Measurements from ENCODE around the gene ZBTB7C. TPM values are rescaled to one million over a fixed set of nuclear protein-coding genes. Genes with fewer than 3 reads are reported as not detected.

ZBTB7C gene
- total RNA-seq, 1 experiment from 2014 or later = not detected

DNA sequence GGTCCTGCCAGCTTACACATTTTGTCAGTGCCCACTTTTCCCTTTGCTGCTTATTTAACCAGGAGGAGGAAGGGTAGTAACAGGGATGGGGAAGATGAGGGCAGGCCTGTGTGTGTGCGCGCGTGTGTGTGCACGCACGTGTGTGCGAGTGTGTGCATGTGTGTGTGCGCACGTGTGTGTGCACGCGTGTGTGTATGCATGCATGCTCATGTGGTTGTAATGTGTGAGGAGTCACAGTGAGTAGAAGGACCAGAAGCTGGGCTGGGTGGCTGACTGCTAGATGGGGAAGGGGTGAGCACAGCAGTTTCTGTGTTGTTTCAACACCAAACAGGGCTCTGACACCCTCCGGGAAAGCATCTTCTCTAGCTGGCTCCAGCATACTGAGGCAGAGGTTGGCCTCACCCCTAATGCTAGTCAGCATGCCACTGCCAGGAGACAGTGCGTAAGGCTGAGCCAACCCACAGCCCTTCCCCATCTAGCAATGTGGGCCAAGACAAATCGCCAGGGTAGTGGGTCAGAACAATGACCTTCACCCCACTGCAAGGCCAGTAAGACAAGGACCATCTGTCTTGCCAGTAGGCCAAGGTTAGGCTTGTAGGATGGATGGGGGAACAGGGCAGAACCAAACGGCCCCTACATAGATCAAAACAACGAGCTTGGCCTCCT, 260.0 kb downstream of the ZBTB7C start:
- Histone ChIP-seq H3K27me3 (no peaks in the 10 kb centered on the region), H3K4me3 (no peak overlapping the region), H3K4me1 (no peaks in the 10 kb centered on the region), H3K36me3 (no peaks in the 10 kb centered on the region), H3K27ac (no peak overlapping the region), H3K9me3 (replicated peaks) (no peaks in the 10 kb centered on the region)
- no peak for DNase-seq

- H3K9me3 ChIP-seq (replicated peaks) = no peaks in the 10 kb centered on the region
Measured at GRCh38 chr18:48142994-48143393, 266.2 kb downstream of the ZBTB7C start.

GRCh38 chr18:48142353-48142752, 266.8 kb downstream of the ZBTB7C start:
- Histone ChIP-seq H3K27me3 (no peaks in the 10 kb centered on the region), H3K9me3 (replicated peaks) (no peaks in the 10 kb centered on the region), H3K4me1 (no peaks in the 10 kb centered on the region), H3K36me3 (no peaks in the 10 kb centered on the region), H3K27ac (no peak overlapping the region), H3K4me3 (no peak overlapping the region)
- DNase-seq = no peak

More at GRCh38 chr18:48142994-48143393, 266.2 kb downstream of the ZBTB7C start:
- no peak for DNase-seq
- Histone ChIP-seq H3K4me3 (no peak overlapping the region), H3K27me3 (no peaks in the 10 kb centered on the region), H3K27ac (no peak overlapping the region), H3K4me1 (no peaks in the 10 kb centered on the region), H3K36me3 (no peaks in the 10 kb centered on the region)

GRCh38 chr18:48140731-48141130, 268.5 kb downstream of the ZBTB7C start:
- no peak for DNase-seq
- Histone ChIP-seq H3K27me3 (no peaks in the 10 kb centered on the region), H3K27ac (no peak overlapping the region), H3K4me3 (no peak overlapping the region), H3K4me1 (no peaks in the 10 kb centered on the region), H3K9me3 (replicated peaks) (no peaks in the 10 kb centered on the region), H3K36me3 (no peaks in the 10 kb centered on the region)

GRCh38 chr18:48139431-48140347, 269.5 kb downstream of the ZBTB7C start:
- no peaks in the 10 kb centered on the region for H3K36me3 ChIP-seq
- no peaks in the 10 kb centered on the region for H3K9me3 ChIP-seq (replicated peaks)
- no peak overlapping the region for H3K27ac ChIP-seq
- DNase-seq = no peak
- H3K4me1 ChIP-seq = no peaks in the 10 kb centered on the region
- H3K27me3 ChIP-seq = no peaks in the 10 kb centered on the region
- no peak overlapping the region for H3K4me3 ChIP-seq

- H3K4me1 ChIP-seq = no peaks in the 10 kb centered on the region
- DNase-seq = no peak
- H3K27ac ChIP-seq = no peak overlapping the region
- no peaks in the 10 kb centered on the region for H3K9me3 ChIP-seq (replicated peaks)
- H3K4me3 ChIP-seq = no peak overlapping the region
- H3K27me3 ChIP-seq = no peaks in the 10 kb centered on the region
- no peaks in the 10 kb centered on the region for H3K36me3 ChIP-seq
Measured at GRCh38 chr18:48138660-48139430, 270.3 kb downstream of the ZBTB7C start.

GRCh38 chr18:48138210-48138609, 271.0 kb downstream of the ZBTB7C start:
- Histone ChIP-seq H3K27ac (no peak overlapping the region), H3K27me3 (no peaks in the 10 kb centered on the region)

DNA sequence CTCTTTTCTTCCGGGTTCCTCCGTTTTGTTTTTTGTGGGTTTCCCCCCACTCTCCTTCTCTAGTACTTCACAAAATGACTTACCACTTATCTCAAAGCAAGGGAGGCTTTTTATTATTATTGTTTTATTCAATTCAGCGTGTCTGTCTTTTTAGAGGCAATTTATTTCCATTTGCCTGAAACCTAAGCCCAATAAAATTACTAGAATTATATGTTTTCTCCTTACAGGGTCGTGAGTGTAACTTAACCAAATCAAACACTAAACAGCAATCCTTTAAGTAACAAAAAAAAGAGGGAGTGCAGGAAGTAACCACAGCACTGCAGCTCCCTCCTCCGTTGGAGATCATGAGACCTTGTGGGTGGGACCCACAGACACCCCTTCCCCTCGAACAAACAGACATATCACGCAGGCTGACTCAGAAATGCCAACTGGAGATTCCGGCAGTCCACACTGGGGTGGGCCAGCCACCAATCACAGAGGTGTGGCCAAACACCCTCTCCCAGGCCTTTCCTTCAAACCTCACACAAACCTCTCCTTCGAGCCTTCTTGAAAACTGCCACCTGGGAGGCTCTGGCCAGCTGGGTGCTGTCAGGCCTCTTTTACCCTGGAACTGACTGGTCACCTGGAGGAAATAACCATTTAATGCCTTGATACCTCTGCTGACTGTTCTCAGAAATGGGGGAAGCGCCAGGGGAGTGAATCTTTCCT, 271.7 kb downstream of the ZBTB7C start:
- no peaks in the 10 kb centered on the region for H3K9me3 ChIP-seq (replicated peaks)
- H3K36me3 ChIP-seq = no peaks in the 10 kb centered on the region
- no peak for DNase-seq
- no peak overlapping the region for H3K27ac ChIP-seq
- H3K4me1 ChIP-seq = no peaks in the 10 kb centered on the region
- no peak overlapping the region for H3K4me3 ChIP-seq
- no peaks in the 10 kb centered on the region for H3K27me3 ChIP-seq

More at GRCh38 chr18:48138210-48138609, 271.0 kb downstream of the ZBTB7C start:
- Histone ChIP-seq H3K36me3 (no peaks in the 10 kb centered on the region), H3K9me3 (replicated peaks) (no peaks in the 10 kb centered on the region), H3K4me1 (no peaks in the 10 kb centered on the region), H3K4me3 (no peak overlapping the region)
- DNase-seq = no peak

GRCh38 chr18:48136827-48137373, 272.3 kb downstream of the ZBTB7C start:
- DNase-seq = no peak
- Histone ChIP-seq H3K4me1 (no peaks in the 10 kb centered on the region), H3K27ac (no peak overlapping the region), H3K4me3 (no peak overlapping the region), H3K36me3 (no peaks in the 10 kb centered on the region), H3K9me3 (replicated peaks) (no peaks in the 10 kb centered on the region), H3K27me3 (no peaks in the 10 kb centered on the region)

GRCh38 chr18:48136051-48136826, 272.9 kb downstream of the ZBTB7C start:
- H3K36me3 ChIP-seq = no peaks in the 10 kb centered on the region
- no peak overlapping the region for H3K27ac ChIP-seq
- no peaks in the 10 kb centered on the region for H3K9me3 ChIP-seq (replicated peaks)
- no peak for DNase-seq
- H3K4me3 ChIP-seq = no peak overlapping the region
- H3K27me3 ChIP-seq = no peaks in the 10 kb centered on the region
- H3K4me1 ChIP-seq = no peaks in the 10 kb centered on the region

DNA sequence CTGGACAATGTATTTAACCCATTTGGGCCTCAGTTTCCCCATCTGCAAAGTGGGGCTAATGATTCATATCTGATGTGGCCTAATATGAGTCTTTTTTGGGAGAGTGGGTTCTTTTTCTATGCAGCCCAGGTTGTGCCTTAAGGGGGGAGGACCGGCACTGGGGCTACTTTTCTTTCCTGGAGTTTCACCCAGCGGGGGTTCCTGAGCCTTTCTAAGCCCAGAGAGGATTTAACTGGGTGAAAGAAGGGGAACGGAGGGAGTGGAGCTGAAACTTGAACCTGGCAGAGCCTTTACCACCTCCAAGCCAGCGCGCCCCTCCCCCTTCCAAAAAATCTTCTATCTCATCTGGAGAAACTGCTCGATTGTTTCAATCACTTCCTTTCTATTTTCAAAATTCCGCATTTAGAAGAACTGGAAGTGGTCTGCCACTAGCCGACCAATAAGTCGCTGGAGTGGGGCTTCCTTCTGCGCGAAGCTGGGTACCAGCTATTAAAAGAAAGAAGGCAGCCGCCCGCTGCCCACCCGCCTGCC, 273.7 kb downstream of the ZBTB7C start:
- H3K4me3 ChIP-seq = no peak overlapping the region
- H3K27ac ChIP-seq = no peak overlapping the region
- H3K27me3 ChIP-seq = no peaks in the 10 kb centered on the region
- no peaks in the 10 kb centered on the region for H3K36me3 ChIP-seq
- H3K4me1 ChIP-seq = no peaks in the 10 kb centered on the region
- DNase-seq = no peak
- H3K9me3 ChIP-seq (replicated peaks) = no peaks in the 10 kb centered on the region

GRCh38 chr18:48134609-48135008, 274.6 kb downstream of the ZBTB7C start:
- H3K9me3 ChIP-seq (replicated peaks) = no peaks in the 10 kb centered on the region
- H3K36me3 ChIP-seq = no peaks in the 10 kb centered on the region
- H3K27me3 ChIP-seq = no peaks in the 10 kb centered on the region
- H3K4me1 ChIP-seq = no peaks in the 10 kb centered on the region
- H3K27ac ChIP-seq = no peak overlapping the region
- DNase-seq = no peak
- H3K4me3 ChIP-seq = no peak overlapping the region

- Histone ChIP-seq H3K27ac (no peak overlapping the region), H3K4me3 (no peak overlapping the region), H3K36me3 (no peaks in the 10 kb centered on the region), H3K27me3 (no peaks in the 10 kb centered on the region), H3K4me1 (no peaks in the 10 kb centered on the region), H3K9me3 (replicated peaks) (no peaks in the 10 kb centered on the region)
- DNase-seq = no peak
Measured at GRCh38 chr18:48133671-48134251, 275.4 kb downstream of the ZBTB7C start.
